Caco-2 (cell line): Measurements from ENCODE around the gene SMC1B. TPM values are rescaled to one million over a fixed set of nuclear protein-coding genes. Genes with fewer than 3 reads are reported as not detected.

Source experiments
- BruUV-seq: library from RNA; stranded (reverse); fragments of 400-500 nt; replicated peaks from 2 replicates; lab custom pipeline; 2021; lab: Mats Ljungman, UMichigan
- CTCF ChIA-PET: fragments of 300-600 bp; sonication (Branson Sonifier 250); formaldehyde crosslinking; loops from one replicate; lab custom pipeline; 2022; ENCODE audit warnings: antibody characterized with exemption; lab: Charles Lee
- POLR2A ChIA-PET: fragments of 300-600 bp; sonication (Branson Sonifier 250); formaldehyde crosslinking; loops from one replicate; lab custom pipeline; 2022; ENCODE audit warnings: antibody characterized with exemption; lab: Charles Lee
- DNase-seq, 2 experiments: peaks; one replicate each; pipeline versions ENCODE4 v3.0.0 to v3.0.0-alpha.2; 2020 to 2022
- H3K27me3 ChIP-seq: replicated peaks from 2 replicates; pipeline ENCODE4 v1.6.0; 2011; ENCODE audit warnings: low read length; ENCODE audit not compliant: control insufficient read depth, insufficient read depth
- H3K36me3 ChIP-seq: 2 replicates; pipeline ENCODE4 v1.5.1; 2011; ENCODE audit warnings: low read length; ENCODE audit not compliant: control insufficient read depth, insufficient read depth
- H3K4me1 ChIP-seq: fragments of 250-450 bp; sonication (Bioruptor Pico); 2 replicates; pipeline ENCODE4 v1.5.1; 2020; ENCODE audit warnings: mild to moderate bottlenecking
- H3K4me3 ChIP-seq: 2 replicates; pipeline ENCODE4 v1.5.1; 2011; ENCODE audit warnings: low read depth, mild to moderate bottlenecking, control low read depth, low read length
- H3K9me3 ChIP-seq: fragments of 250-450 bp; sonication (Bioruptor Pico); 2 replicates; pipeline ENCODE4 v1.5.1; 2020; ENCODE audit warnings: mild to moderate bottlenecking, moderate library complexity
- H3K27ac Mint-ChIP-seq: one replicate; pipeline ENCODE4 v1.8.0; 2022; ENCODE audit warnings: mixed read lengths; ENCODE audit not compliant: unreplicated experiment
- H3K27me3 Mint-ChIP-seq: one replicate; pipeline ENCODE4 v1.8.0; 2022; ENCODE audit warnings: mixed read lengths; ENCODE audit not compliant: insufficient read depth, unreplicated experiment
- H3K36me3 Mint-ChIP-seq: one replicate; pipeline ENCODE4 v1.8.0; 2022; ENCODE audit warnings: mild to moderate bottlenecking, mixed read lengths; ENCODE audit not compliant: insufficient read depth, unreplicated experiment
- H3K4me1 Mint-ChIP-seq: one replicate; pipeline ENCODE4 v1.8.0; 2022; ENCODE audit warnings: low read depth, mixed read lengths; ENCODE audit not compliant: unreplicated experiment
- H3K4me3 Mint-ChIP-seq: one replicate; pipeline ENCODE4 v1.8.0; 2022; ENCODE audit warnings: mild to moderate bottlenecking, moderate library complexity, mixed read lengths; ENCODE audit not compliant: unreplicated experiment
- H3K9me3 Mint-ChIP-seq: one replicate; pipeline ENCODE4 v1.8.0; 2022; ENCODE audit warnings: mixed read lengths; ENCODE audit not compliant: unreplicated experiment
- intact Hi-C: fragments of 100-400 bp; cut with micrococcal nuclease; formaldehyde crosslinking; loops from one replicate; pipeline ENCODE4 v1.10.0; 2022; ENCODE audit not compliant: unreplicated experiment
- total RNA-seq: library from RNA; stranded (reverse); gene quantifications from 2 replicates; pipeline ENCODE4 v1.2.3, GENCODE V29; 2022
- TF ChIP-seq, protein P1 (sequence below), 2 experiments: fragments of 200-600 bp in 1 of 2; IDR thresholded peaks; 1 replicate in 1 of 2; 2 replicates in 1 of 2; pipeline versions ENCODE4 v1.5.1 to v1.8.0; 2011 to 2022; ENCODE audit warnings: antibody characterized with exemption in 1 of 2, control low read depth in 1 of 2, inconsistent platforms in 1 of 2, low read depth in 1 of 2, low read length in 1 of 2, mild to moderate bottlenecking in 1 of 2, moderate library complexity in 1 of 2; ENCODE audit not compliant: insufficient read depth in 1 of 2, severe bottlenecking in 1 of 2, unreplicated experiment in 1 of 2

The SMC1B gene
- total RNA-seq, 1 experiment from 2014 or later: 5.3 TPM

DNA sequence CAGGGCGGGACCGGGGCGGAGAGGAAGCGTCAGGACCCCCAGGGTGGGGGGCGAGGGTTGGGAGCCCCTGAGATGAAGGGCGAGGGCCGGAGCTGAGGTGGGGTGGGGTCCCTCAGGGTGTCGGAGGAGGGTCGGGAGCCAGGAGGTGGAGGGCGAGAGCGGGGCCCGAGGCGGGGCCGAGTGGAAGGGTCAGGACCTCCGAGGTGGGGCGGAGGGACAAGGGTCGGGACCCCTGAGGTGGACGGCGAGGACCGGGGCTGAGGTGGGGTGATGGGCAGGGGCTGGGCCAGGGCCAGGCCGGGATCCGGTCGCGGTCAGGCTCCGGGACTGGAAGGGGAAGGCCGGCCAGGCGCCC is 409 bp downstream of the SMC1B start:
- H3K4me3 Mint-ChIP-seq: peak overlapping the region; percentile 94
- TF ChIP-seq, protein P1, sequence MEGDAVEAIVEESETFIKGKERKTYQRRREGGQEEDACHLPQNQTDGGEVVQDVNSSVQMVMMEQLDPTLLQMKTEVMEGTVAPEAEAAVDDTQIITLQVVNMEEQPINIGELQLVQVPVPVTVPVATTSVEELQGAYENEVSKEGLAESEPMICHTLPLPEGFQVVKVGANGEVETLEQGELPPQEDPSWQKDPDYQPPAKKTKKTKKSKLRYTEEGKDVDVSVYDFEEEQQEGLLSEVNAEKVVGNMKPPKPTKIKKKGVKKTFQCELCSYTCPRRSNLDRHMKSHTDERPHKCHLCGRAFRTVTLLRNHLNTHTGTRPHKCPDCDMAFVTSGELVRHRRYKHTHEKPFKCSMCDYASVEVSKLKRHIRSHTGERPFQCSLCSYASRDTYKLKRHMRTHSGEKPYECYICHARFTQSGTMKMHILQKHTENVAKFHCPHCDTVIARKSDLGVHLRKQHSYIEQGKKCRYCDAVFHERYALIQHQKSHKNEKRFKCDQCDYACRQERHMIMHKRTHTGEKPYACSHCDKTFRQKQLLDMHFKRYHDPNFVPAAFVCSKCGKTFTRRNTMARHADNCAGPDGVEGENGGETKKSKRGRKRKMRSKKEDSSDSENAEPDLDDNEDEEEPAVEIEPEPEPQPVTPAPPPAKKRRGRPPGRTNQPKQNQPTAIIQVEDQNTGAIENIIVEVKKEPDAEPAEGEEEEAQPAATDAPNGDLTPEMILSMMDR (IDR thresholded peaks at IDR 0.05; ENCODE audit: insufficient read depth in 1 of 2, low read depth in 1 of 2, low read length in 1 of 2, severe bottlenecking in 1 of 2, unreplicated experiment in 1 of 2): no peak
- Histone ChIP-seq H3K36me3 (no peaks in the 10 kb centered on the region; the same call in 1 of the 2 replicates), H3K4me3 (peak overlapping the region; percentile 71), H3K27me3 (no peaks in the 10 kb centered on the region), H3K9me3 (no peaks in the 10 kb centered on the region), H3K4me1 (peaks cover 20% of the 10 kb centered on the region)
- H3K27me3 Mint-ChIP-seq: no peaks in the 10 kb centered on the region
- peaks cover 1% of the 10 kb centered on the region for H3K4me1 Mint-ChIP-seq
- ChIA-PET POLR2A (interaction anchor here (0.6 to 1.8 kb wide), 4 partner anchors 17 to 139 kb away, joined by 3 to 7 read pairs (median 4); no protein-coding TSS in a partner anchor), CTCF (interaction anchor here (0.6 to 1.2 kb wide), 2 partner anchors 47 to 96 kb away, joined by 3 read pairs; no protein-coding TSS in a partner anchor)
- H3K27ac Mint-ChIP-seq: peak overlapping the region; percentile 99
- intact Hi-C loops: no loop called here
- peaks cover 17% of the 10 kb centered on the region for H3K36me3 Mint-ChIP-seq
- no peaks in the 10 kb centered on the region for H3K9me3 Mint-ChIP-seq
- DNase-seq: no peak
- BruUV-seq: TSS peak; percentile 60

DNA sequence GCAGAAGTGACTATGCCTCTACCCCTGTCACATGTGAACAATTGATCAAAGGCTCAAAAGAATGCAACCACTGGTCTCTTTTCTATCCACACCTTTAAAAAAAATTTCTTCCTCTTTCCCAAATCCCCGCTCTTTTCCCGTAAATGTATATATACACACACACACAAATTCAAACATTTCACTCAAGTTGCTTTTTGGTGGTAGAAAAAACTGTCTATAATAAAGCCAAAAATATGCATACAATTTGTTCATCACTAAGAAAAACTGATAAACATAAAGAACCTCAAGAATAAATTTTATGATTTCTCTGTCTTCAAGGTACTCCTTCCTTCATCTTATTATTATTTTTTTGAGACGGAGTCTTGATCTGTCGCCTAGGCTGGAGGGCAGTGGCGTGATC is 5.6 kb downstream of the SMC1B start:
- peaks cover 46% of the 10 kb centered on the region for H3K4me1 ChIP-seq
- no peaks in the 10 kb centered on the region; the same call in 1 of the 2 replicates for H3K36me3 ChIP-seq
- ChIA-PET CTCF (no interaction called here), POLR2A (no interaction called here)
- H3K27me3 Mint-ChIP-seq: no peaks in the 10 kb centered on the region
- H3K4me3 ChIP-seq: no peak overlapping the region
- peaks cover 26% of the 10 kb centered on the region for H3K4me1 Mint-ChIP-seq
- intact Hi-C loops: no loop called here
- H3K4me3 Mint-ChIP-seq: peak overlapping the region; percentile 54
- no TSS peak for BruUV-seq
- peak overlapping the region; percentile 70 for H3K27ac Mint-ChIP-seq
- peaks cover 24% of the 10 kb centered on the region for H3K36me3 Mint-ChIP-seq
- no peaks in the 10 kb centered on the region for H3K9me3 ChIP-seq
- TF ChIP-seq, protein P1 (IDR thresholded peaks at IDR 0.05; ENCODE audit: insufficient read depth in 1 of 2, low read depth in 1 of 2, low read length in 1 of 2, severe bottlenecking in 1 of 2, unreplicated experiment in 1 of 2): no peak
- no peaks in the 10 kb centered on the region for H3K27me3 ChIP-seq
- no peaks in the 10 kb centered on the region for H3K9me3 Mint-ChIP-seq
- DNase-seq: no peak

DNA sequence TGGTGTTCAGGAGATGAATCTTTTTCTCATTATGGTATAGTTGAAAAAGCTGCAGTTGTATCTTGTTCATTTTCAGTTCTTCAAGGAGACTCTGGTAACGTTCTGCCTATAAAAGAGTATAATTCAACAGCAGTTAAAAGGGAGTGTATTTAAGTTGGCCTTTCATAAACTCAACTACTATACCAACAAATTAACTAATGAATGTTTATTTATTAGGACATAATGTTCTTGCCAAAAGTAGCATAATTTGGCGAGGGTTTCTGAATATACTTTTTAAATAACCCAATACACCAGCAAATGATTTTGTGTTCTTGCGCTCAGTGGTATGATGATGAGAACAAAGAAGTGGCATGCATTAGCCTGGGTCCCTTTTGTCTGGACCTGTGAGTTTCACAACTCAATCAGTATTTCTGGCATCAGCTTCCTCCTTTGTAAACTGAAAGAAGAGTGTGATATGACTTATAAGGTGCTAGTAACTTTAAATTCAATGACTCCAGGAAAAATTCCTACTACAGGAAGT is 10.9 kb downstream of the SMC1B start:
- Mint-ChIP-seq H3K27me3 (no peaks in the 10 kb centered on the region), H3K27ac (no peak overlapping the region), H3K9me3 (no peaks in the 10 kb centered on the region), H3K36me3 (peaks cover 26% of the 10 kb centered on the region), H3K4me1 (peaks cover 20% of the 10 kb centered on the region), H3K4me3 (no peak overlapping the region)
- TF ChIP-seq, protein P1 (IDR thresholded peaks at IDR 0.05; ENCODE audit: insufficient read depth in 1 of 2, low read depth in 1 of 2, low read length in 1 of 2, severe bottlenecking in 1 of 2, unreplicated experiment in 1 of 2): no peak
- H3K27me3 ChIP-seq: no peaks in the 10 kb centered on the region
- DNase-seq: no peak
- no peak overlapping the region for H3K4me3 ChIP-seq
- H3K36me3 ChIP-seq: peaks cover 2% of the 10 kb centered on the region; the same call in 1 of the 2 replicates
- CTCF ChIA-PET: no interaction called here
- POLR2A ChIA-PET: no interaction called here
- no TSS peak for BruUV-seq
- peaks cover 22% of the 10 kb centered on the region for H3K4me1 ChIP-seq
- intact Hi-C loops: no loop called here
- H3K9me3 ChIP-seq: no peaks in the 10 kb centered on the region
